ENCODE measurements around the gene CATSPERZ.
A peak's percentile ranks its signal among the peaks of the same experiment; 100 is the strongest.
"Not testable (repeated sequence)": the region's sequence is repeated elsewhere in the genome, so short reads cannot be mapped to it uniquely, and the experiment has no call there.

The CATSPERZ gene

DNA sequence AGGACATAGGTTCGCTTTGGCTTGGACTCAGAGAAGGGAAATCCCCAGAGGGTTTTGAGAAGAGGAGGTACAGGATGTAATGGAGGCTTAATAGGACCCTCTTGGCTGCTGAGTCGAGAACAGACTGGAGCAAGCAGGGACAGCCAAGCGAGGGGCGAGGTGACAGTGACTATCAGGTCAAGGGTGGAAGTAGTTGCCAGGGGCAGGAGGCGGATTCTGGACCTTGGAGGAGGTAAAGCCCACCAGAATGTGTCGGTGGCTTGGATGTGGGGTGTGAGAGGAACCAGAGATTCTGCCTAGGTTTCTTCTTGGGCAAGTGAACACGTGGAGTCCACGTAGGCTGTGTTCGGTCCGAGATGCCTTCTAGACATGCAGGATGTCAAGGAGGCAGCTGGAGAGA lies 12.8 kb downstream of the CATSPERZ start:
- Mint-ChIP-seq H3K4me1 (ENCODE audit: low read depth) (peaks cover 19% of the 10 kb centered on the region), H3K4me3 (no peak overlapping the region), H3K27ac (peak overlapping the region; percentile 37), H3K36me3 (ENCODE audit: low read depth) (peaks cover 32% of the 10 kb centered on the region), H3K9me3 (no peaks in the 10 kb centered on the region), H3K27me3 (ENCODE audit: low read depth) (no peaks in the 10 kb centered on the region)
- DNase-seq (ENCODE audit: low spot score): no peak

DNA sequence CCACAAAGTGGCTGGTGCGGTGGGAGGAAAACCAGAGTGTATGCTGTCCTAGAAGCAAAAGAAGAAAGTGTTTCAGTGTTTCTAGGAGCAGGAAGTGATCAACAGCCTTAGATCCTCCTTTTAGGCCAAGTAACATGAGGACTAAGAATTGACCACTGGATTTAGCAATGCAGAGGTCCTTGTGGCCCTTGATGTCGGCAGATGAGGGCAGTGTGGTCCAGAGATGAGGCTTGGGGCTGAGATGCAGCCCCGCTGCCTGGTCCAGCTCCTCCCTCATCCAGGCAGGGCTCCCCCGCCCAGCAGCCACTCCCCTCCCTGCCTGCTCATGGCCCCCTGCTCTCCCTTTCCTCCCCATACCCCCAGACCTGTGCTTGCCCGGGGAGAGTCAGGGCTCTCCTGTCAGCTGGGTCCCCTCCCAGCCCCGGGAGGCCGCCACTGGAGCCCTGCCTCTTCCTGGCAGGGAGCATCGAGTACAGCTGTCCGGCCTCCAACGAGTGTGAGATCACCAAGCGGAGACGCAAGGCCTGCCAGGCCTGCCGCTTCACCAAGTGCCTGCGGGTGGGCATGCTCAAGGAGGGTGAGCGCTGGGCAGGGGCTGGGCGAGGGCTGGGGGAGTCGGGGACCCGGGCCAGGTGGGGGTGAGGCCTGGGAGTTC lies 13.5 kb downstream of the CATSPERZ start:
- H3K36me3 Mint-ChIP-seq (ENCODE audit: low read depth): peaks cover 32% of the 10 kb centered on the region
- H3K4me1 Mint-ChIP-seq (ENCODE audit: low read depth): peaks cover 19% of the 10 kb centered on the region
- no peaks in the 10 kb centered on the region for H3K9me3 Mint-ChIP-seq
- no peaks in the 10 kb centered on the region for H3K27me3 Mint-ChIP-seq (ENCODE audit: low read depth)
- H3K27ac Mint-ChIP-seq: peak overlapping the region; percentile 33
- H3K4me3 Mint-ChIP-seq: no peak overlapping the region
- no peak for DNase-seq (ENCODE audit: low spot score)

GRCh38 chr11:64314146-64314804 lies 14.1 kb downstream of the CATSPERZ start:
- peaks cover 23% of the 10 kb centered on the region for H3K4me1 Mint-ChIP-seq (ENCODE audit: low read depth)
- DNase-seq (ENCODE audit: low spot score): no peak
- no peaks in the 10 kb centered on the region for H3K9me3 Mint-ChIP-seq
- peaks cover 32% of the 10 kb centered on the region for H3K36me3 Mint-ChIP-seq (ENCODE audit: low read depth)
- no peak overlapping the region for H3K4me3 Mint-ChIP-seq
- H3K27me3 Mint-ChIP-seq (ENCODE audit: low read depth): no peaks in the 10 kb centered on the region
- H3K27ac Mint-ChIP-seq: no peak overlapping the region

DNA sequence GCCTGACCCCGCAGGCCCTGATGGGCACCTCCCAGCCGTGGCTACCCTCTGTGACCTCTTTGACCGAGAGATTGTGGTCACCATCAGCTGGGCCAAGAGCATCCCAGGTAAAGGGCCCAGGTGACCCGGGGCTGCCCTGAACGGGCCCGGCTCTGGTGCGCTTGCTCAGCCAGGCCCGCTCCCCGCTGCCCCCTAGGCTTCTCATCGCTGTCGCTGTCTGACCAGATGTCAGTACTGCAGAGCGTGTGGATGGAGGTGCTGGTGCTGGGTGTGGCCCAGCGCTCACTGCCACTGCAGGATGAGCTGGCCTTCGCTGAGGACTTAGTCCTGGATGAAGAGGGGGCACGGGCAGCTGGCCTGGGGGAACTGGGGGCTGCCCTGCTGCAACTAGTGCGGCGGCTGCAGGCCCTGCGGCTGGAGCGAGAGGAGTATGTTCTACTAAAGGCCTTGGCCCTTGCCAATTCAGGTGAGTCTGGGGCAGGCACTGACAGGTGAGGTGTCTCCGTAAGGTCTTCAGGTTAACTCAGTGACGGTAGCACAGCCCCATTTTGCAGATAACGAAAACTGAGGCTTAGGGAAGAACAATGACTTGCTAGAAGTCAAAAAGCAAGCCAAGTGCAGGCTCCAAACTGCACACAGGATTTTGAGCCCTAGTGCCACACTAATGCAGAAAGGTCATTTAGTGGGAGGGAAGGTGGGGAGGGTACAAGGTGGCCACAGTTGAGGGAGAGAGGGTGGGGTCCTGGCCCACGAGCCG lies 14.8 kb downstream of the CATSPERZ start:
- peak overlapping the region; percentile 26 for H3K4me3 Mint-ChIP-seq
- H3K9me3 Mint-ChIP-seq: no peaks in the 10 kb centered on the region
- peaks cover 25% of the 10 kb centered on the region for H3K4me1 Mint-ChIP-seq (ENCODE audit: low read depth)
- no peak for DNase-seq (ENCODE audit: low spot score)
- H3K27ac Mint-ChIP-seq: no peak overlapping the region
- no peaks in the 10 kb centered on the region for H3K27me3 Mint-ChIP-seq (ENCODE audit: low read depth)
- peaks cover 35% of the 10 kb centered on the region for H3K36me3 Mint-ChIP-seq (ENCODE audit: low read depth)

DNA sequence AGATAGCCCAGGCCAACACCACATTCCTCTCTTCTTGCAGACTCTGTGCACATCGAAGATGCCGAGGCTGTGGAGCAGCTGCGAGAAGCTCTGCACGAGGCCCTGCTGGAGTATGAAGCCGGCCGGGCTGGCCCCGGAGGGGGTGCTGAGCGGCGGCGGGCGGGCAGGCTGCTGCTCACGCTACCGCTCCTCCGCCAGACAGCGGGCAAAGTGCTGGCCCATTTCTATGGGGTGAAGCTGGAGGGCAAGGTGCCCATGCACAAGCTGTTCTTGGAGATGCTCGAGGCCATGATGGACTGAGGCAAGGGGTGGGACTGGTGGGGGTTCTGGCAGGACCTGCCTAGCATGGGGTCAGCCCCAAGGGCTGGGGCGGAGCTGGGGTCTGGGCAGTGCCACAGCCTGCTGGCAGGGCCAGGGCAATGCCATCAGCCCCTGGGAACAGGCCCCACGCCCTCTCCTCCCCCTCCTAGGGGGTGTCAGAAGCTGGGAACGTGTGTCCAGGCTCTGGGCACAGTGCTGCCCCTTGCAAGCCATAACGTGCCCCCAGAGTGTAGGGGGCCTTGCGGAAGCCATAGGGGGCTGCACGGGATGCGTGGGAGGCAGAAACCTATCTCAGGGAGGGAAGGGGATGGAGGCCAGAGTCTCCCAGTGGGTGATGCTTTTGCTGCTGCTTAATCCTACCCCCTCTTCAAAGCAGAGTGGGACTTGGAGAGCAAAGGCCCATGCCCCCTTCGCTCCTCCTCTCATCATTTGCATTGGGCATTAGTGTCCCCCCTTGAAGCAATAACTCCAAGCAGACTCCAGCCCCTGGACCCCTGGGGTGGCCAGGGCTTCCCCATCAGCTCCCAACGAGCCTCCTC lies 15.7 kb downstream of the CATSPERZ start:
- Mint-ChIP-seq H3K36me3 (ENCODE audit: low read depth) (peaks cover 37% of the 10 kb centered on the region), H3K4me1 (ENCODE audit: low read depth) (peaks cover 24% of the 10 kb centered on the region), H3K27ac (peak overlapping the region; percentile 100), H3K4me3 (peak overlapping the region; percentile 97)
- not testable (repeated sequence) for DNase-seq (ENCODE audit: low spot score); H3K27me3 Mint-ChIP-seq (ENCODE audit: low read depth); H3K9me3 Mint-ChIP-seq

DNA sequence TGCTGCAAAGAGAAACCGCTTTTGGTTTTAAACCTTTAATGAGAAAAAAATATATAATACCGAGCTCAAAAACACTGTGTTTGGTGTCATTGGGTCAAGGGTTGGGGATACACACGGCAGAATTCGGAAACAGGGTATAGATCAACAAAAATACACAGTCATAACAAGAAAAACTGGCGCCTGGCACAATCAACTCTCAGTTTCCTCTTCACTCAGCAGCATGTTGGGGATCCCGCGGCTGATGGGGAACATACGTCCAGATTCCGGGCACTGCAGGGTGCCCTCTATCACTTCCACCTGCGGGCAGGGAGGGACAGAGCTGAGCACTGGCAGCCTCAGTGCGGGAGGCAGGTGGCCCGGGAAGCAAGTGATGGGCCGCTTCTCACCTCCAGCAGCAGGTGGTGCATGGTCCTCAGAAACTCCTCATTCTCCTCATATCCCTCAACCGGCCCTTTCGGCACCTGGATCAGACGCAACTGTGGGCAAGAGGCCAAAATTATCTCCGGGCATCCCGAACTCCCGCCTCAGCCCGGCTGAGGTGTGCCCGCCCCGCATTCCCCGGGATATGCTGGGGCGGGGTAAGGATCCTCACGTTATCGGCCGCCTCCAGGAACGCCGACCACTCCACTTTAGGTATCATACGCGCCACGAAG lies 16.6 kb downstream of the CATSPERZ start:
- H3K4me3 Mint-ChIP-seq: peak overlapping the region; percentile 97
- H3K27ac Mint-ChIP-seq: peak overlapping the region; percentile 100
- peaks cover 25% of the 10 kb centered on the region for H3K4me1 Mint-ChIP-seq (ENCODE audit: low read depth)
- H3K27me3 Mint-ChIP-seq (ENCODE audit: low read depth): no peaks in the 10 kb centered on the region
- no peaks in the 10 kb centered on the region for H3K9me3 Mint-ChIP-seq
- H3K36me3 Mint-ChIP-seq (ENCODE audit: low read depth): peaks cover 42% of the 10 kb centered on the region
- DNase-seq (ENCODE audit: low spot score): peak; percentile 40

DNA sequence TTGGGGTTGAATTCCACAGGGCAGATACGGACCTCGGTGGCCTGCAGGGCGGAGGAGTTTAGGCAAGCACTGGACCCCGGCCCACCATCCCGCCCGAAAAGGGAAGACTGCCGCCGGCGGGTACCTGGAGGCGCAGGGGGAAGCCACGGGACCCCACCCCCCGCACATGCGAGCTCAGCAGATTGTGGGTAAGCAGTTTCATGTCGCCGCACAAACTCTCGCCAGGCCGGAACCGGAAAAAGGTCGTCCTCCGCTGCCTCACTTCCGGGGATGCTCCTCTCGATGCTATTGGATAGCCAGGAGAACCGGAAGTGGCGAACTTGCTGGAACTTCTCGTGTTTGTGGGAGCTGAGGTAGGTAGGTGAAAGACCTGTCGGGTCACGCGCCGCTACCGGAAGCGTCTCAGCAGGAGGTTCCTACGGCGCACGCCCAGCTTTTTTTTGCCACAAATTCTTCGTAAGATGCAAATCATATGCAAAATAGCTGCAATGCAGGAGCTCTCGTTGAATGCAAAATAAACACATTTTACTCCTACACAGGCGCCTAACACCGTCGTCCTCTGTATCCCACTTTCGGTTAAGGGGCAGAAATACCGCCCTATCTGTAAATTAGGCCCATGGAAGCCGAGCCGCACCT lies 17.3 kb downstream of the CATSPERZ start, which contains the start of gene TRMT112:
TRMT112 (minus strand) TSS at position 235 of the 636 bp plus-strand sequence; CDS start at position 202, 33 bp downstream.
- H3K27ac Mint-ChIP-seq: peak within 1 kb of the TSS; percentile 100
- H3K4me3 Mint-ChIP-seq: peak within 1 kb of the TSS; percentile 97
- H3K27me3 Mint-ChIP-seq (ENCODE audit: low read depth): no peaks in the 10 kb centered on the region
- peaks cover 24% of the 10 kb centered on the region for H3K4me1 Mint-ChIP-seq (ENCODE audit: low read depth)
- no peaks in the 10 kb centered on the region for H3K9me3 Mint-ChIP-seq
- peaks cover 42% of the 10 kb centered on the region for H3K36me3 Mint-ChIP-seq (ENCODE audit: low read depth)
- DNase-seq (ENCODE audit: low spot score): peak; percentile 97

- Mint-ChIP-seq H3K9me3 (no peaks in the 10 kb centered on the region), H3K27ac (peak within 1 kb of the TSS; percentile 100), H3K27me3 (ENCODE audit: low read depth) (no peaks in the 10 kb centered on the region), H3K4me3 (peak within 1 kb of the TSS; percentile 97), H3K36me3 (ENCODE audit: low read depth) (peaks cover 37% of the 10 kb centered on the region), H3K4me1 (ENCODE audit: low read depth) (peaks cover 21% of the 10 kb centered on the region)
- peak; percentile 97 for DNase-seq (ENCODE audit: low spot score)
Observed at GRCh38 chr11:64317961-64318765, 18.0 kb downstream of the CATSPERZ start, which contains the start of gene PRDX5. PRDX5 (plus strand) TSS chr11:64318121; CDS start chr11:64318216, 95 bp downstream.

- Mint-ChIP-seq H3K4me1 (ENCODE audit: low read depth) (peaks cover 21% of the 10 kb centered on the region), H3K4me3 (peak overlapping the region; percentile 97), H3K9me3 (no peaks in the 10 kb centered on the region), H3K36me3 (ENCODE audit: low read depth) (peaks cover 36% of the 10 kb centered on the region), H3K27ac (peak overlapping the region; percentile 100), H3K27me3 (ENCODE audit: low read depth) (no peaks in the 10 kb centered on the region)
- DNase-seq (ENCODE audit: low spot score): no peak
Observed at GRCh38 chr11:64318766-64319761, 18.9 kb downstream of the CATSPERZ start.

GRCh38 chr11:64320556-64320955 lies 20.4 kb downstream of the CATSPERZ start:
- Mint-ChIP-seq H3K27ac (no peak overlapping the region), H3K36me3 (ENCODE audit: low read depth) (peaks cover 24% of the 10 kb centered on the region), H3K27me3 (ENCODE audit: low read depth) (no peaks in the 10 kb centered on the region), H3K4me1 (ENCODE audit: low read depth) (peaks cover 21% of the 10 kb centered on the region), H3K4me3 (no peak overlapping the region), H3K9me3 (no peaks in the 10 kb centered on the region)
- DNase-seq (ENCODE audit: low spot score): no peak

DNA sequence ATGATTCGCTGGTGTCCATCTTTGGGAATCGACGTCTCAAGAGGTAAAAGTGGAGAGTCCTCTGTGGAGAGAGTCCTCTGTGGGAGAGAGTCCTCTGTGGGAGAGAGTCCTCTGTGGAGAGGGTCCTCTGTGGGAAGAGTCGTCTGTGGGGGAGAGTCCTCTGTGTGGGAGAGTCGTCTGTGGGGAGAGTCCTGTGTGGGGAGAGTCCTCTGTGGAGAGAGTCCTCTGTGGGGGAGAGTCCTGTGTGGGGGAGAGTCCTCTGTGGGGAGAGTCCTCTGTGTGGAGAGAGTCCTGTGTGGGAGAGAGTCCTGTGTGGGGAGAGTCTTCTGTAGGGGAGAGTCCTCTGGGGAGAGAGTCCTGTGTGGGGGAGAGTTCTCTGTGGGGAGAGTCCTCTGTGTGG lies 20.9 kb downstream of the CATSPERZ start:
- H3K27ac Mint-ChIP-seq: no peak overlapping the region
- H3K36me3 Mint-ChIP-seq (ENCODE audit: low read depth): peaks cover 24% of the 10 kb centered on the region
- H3K9me3 Mint-ChIP-seq: no peaks in the 10 kb centered on the region
- no peaks in the 10 kb centered on the region for H3K27me3 Mint-ChIP-seq (ENCODE audit: low read depth)
- H3K4me1 Mint-ChIP-seq (ENCODE audit: low read depth): peaks cover 21% of the 10 kb centered on the region
- H3K4me3 Mint-ChIP-seq: no peak overlapping the region
- DNase-seq (ENCODE audit: low spot score): no peak

Measured in T-helper 2 cell treated with Interferon-gamma antibody and Interleukin-4, amounts not matched to agents 5 μg/mL and 100 μg/mL, for 36 hours (primary cell).